Common myeloid progenitor, CD34-positive (primary cell): ENCODE data around the gene PRRG3.

Experiments
- CTCF ChIA-PET: fragments of 350-600 bp; sonication (Branson Sonifier 250); formaldehyde crosslinking; loops from one replicate; lab custom pipeline; 2021; ENCODE audit warnings: antibody characterized with exemption; lab: Charles Lee
- POLR2A ChIA-PET: fragments of 350-600 bp; sonication (Branson Sonifier 250); formaldehyde crosslinking; loops from one replicate; lab custom pipeline; 2021; ENCODE audit warnings: antibody characterized with exemption; lab: Charles Lee
- DNase-seq, 3 donors: peaks; one replicate each; pipeline versions ENCODE4 v3.0.0 to v3.0.0-alpha.2; 2013
- H3K27ac ChIP-seq, 2 experiments: 1 replicate in 1 of 2; 2 replicates in 1 of 2; pipeline ENCODE4 v1.7.0; 2013; ENCODE audit warnings: inconsistent platforms in 2 of 2, low read length in 2 of 2, mild to moderate bottlenecking in 2 of 2, low read depth in 1 of 2, moderate library complexity in 1 of 2; ENCODE audit not compliant: severe bottlenecking in 2 of 2, insufficient read depth in 1 of 2, poor library complexity in 1 of 2
- H3K27me3 ChIP-seq, 5 experiments: replicated peaks in 2 of 5; 1 replicate in 3 of 5; 2 replicates in 2 of 5; pipeline versions ENCODE4 v1.6.1 to v1.7.0; 2013; ENCODE audit warnings: low read length in 4 of 5, mild to moderate bottlenecking in 2 of 5, moderate library complexity in 2 of 5, inconsistent platforms in 1 of 5; ENCODE audit not compliant: insufficient read depth in 5 of 5, control insufficient read depth in 4 of 5
- H3K36me3 ChIP-seq, 4 experiments: 1 replicate in 2 of 4; 2 replicates in 2 of 4; pipeline versions ENCODE4 v1.6.1 to v1.7.0; 2013; ENCODE audit warnings: low read length in 3 of 4, control low read depth in 1 of 4, mild to moderate bottlenecking in 1 of 4; ENCODE audit not compliant: control insufficient read depth in 4 of 4, insufficient read depth in 4 of 4
- H3K4me1 ChIP-seq, 4 experiments: 1 replicate in 3 of 4; 2 replicates in 1 of 4; pipeline versions ENCODE4 v1.6.1 to v1.7.1; 2013; ENCODE audit warnings: low read length in 3 of 4, mild to moderate bottlenecking in 3 of 4, control low read depth in 1 of 4, inconsistent platforms in 1 of 4, moderate library complexity in 1 of 4; ENCODE audit not compliant: control insufficient read depth in 4 of 4, insufficient read depth in 4 of 4; ENCODE audit errors: control extremely low read depth in 1 of 4
- H3K4me3 ChIP-seq, 7 experiments: 1 replicate in 4 of 7; 2 replicates in 3 of 7; pipeline versions ENCODE4 v1.5.1 to v1.7.0; 2013; ENCODE audit warnings: mild to moderate bottlenecking in 7 of 7, low read length in 6 of 7, moderate library complexity in 6 of 7, inconsistent platforms in 2 of 7, low read depth in 2 of 7, control low read depth in 1 of 7; ENCODE audit not compliant: insufficient read depth in 4 of 7, control insufficient read depth in 1 of 7; ENCODE audit errors: extremely low read depth in 1 of 7
- H3K9me3 ChIP-seq, 5 experiments: 1 replicate in 4 of 5; 2 replicates in 1 of 5; pipeline versions ENCODE4 v1.6.1 to v1.7.1; 2013; ENCODE audit warnings: low read length in 4 of 5, mild to moderate bottlenecking in 2 of 5, inconsistent platforms in 1 of 5, low read depth in 1 of 5, moderate library complexity in 1 of 5; ENCODE audit not compliant: control insufficient read depth in 4 of 5, insufficient read depth in 2 of 5; ENCODE audit errors: control extremely low read depth in 1 of 5
- WGBS: methylation state at CpG from one replicate; pipeline ENCODE4 v1.1.5; 2013; ENCODE audit not compliant: insufficient coverage; 5-methylcytosine and 5-hydroxymethylcytosine counted together

Gene PRRG3

GRCh38 chrX:151727346-151727745 is 32.1 kb downstream of the PRRG3 start:
- no peak for DNase-seq
- WGBS = 81% methylated on average over 4 of the region's 4 CpGs
- ChIA-PET CTCF (no interaction called here), POLR2A (no interaction called here)
- Histone ChIP-seq H3K4me1 (no peaks in the 10 kb centered on the region), H3K36me3 (no peaks in the 10 kb centered on the region), H3K27ac (no peak overlapping the region), H3K27me3 (peaks cover 0 to 21% (median 0%) of the 10 kb centered on the region in 5 experiments), H3K9me3 (no peaks in the 10 kb centered on the region), H3K4me3 (no peak overlapping the region)

GRCh38 chrX:151729056-151729725 is 33.9 kb downstream of the PRRG3 start:
- no peak overlapping the region for H3K4me3 ChIP-seq
- no peak for DNase-seq
- POLR2A ChIA-PET = no interaction called here
- CTCF ChIA-PET = no interaction called here
- WGBS = 77% methylated on average over 3 of the region's 4 CpGs
- H3K36me3 ChIP-seq = no peaks in the 10 kb centered on the region
- H3K4me1 ChIP-seq = no peaks in the 10 kb centered on the region
- H3K27ac ChIP-seq = no peak overlapping the region
- H3K9me3 ChIP-seq = no peaks in the 10 kb centered on the region
- peaks cover 0 to 30% (median 0%) of the 10 kb centered on the region in 5 experiments for H3K27me3 ChIP-seq

GRCh38 chrX:151734446-151734845 is 39.2 kb downstream of the PRRG3 start, which contains the start of gene CNGA2:
Gene CNGA2, plus strand, starts transcription at chrX:151734746. Its CDS starts 3,738 bp downstream, at chrX:151738484.
- POLR2A ChIA-PET = no interaction called here
- 71% methylated on average over 4 of the region's 4 CpGs for WGBS
- no peaks in the 10 kb centered on the region for H3K36me3 ChIP-seq
- DNase-seq = no peak
- no peaks in the 10 kb centered on the region for H3K9me3 ChIP-seq
- CTCF ChIA-PET = interaction anchor here (1.5 kb wide), 1 partner anchor 16 kb away, joined by 4 read pairs; no protein-coding TSS in a partner anchor
- peaks cover 0 to 30% (median 0%) of the 10 kb centered on the region in 5 experiments for H3K27me3 ChIP-seq
- no peaks in the 10 kb centered on the region for H3K4me1 ChIP-seq
- H3K4me3 ChIP-seq = no peak within 1 kb of the TSS
- no peak within 1 kb of the TSS for H3K27ac ChIP-seq

GRCh38 chrX:151735219-151735618 is 40.0 kb downstream of the PRRG3 start:
- Histone ChIP-seq H3K27me3 (peaks cover 0 to 24% (median 0%) of the 10 kb centered on the region in 5 experiments), H3K4me1 (no peaks in the 10 kb centered on the region), H3K27ac (no peak overlapping the region), H3K4me3 (no peak overlapping the region), H3K36me3 (no peaks in the 10 kb centered on the region), H3K9me3 (no peaks in the 10 kb centered on the region)
- CTCF ChIA-PET = no interaction called here
- whole genome bisulfite sequencing = 100% methylated on average over 1 of the region's 2 CpGs
- no peak for DNase-seq
- POLR2A ChIA-PET = no interaction called here

GRCh38 chrX:151736685-151737084 is 41.4 kb downstream of the PRRG3 start:
- Histone ChIP-seq H3K9me3 (no peaks in the 10 kb centered on the region), H3K4me3 (no peak overlapping the region), H3K27ac (no peak overlapping the region), H3K36me3 (no peaks in the 10 kb centered on the region), H3K27me3 (peaks cover 0 to 24% (median 0%) of the 10 kb centered on the region in 5 experiments), H3K4me1 (no peaks in the 10 kb centered on the region)
- 87% methylated on average over 6 of the region's 6 CpGs for WGBS
- POLR2A ChIA-PET = no interaction called here
- DNase-seq = no peak
- CTCF ChIA-PET = interaction anchor here (1.4 kb wide), 1 partner anchor 11 kb away, joined by 3 read pairs; no protein-coding TSS in a partner anchor

GRCh38 chrX:151737494-151737893 is 42.2 kb downstream of the PRRG3 start:
- peaks cover 0 to 16% (median 0%) of the 10 kb centered on the region in 5 experiments for H3K27me3 ChIP-seq
- DNase-seq = no peak
- ChIA-PET CTCF (interaction anchor here (1.4 kb wide), 1 partner anchor 12 kb away, joined by 3 read pairs; no protein-coding TSS in a partner anchor), POLR2A (no interaction called here)
- H3K9me3 ChIP-seq = no peaks in the 10 kb centered on the region
- no peaks in the 10 kb centered on the region for H3K4me1 ChIP-seq
- H3K4me3 ChIP-seq = no peak overlapping the region
- no peaks in the 10 kb centered on the region for H3K36me3 ChIP-seq
- 88% methylated on average over 3 of the region's 5 CpGs for WGBS
- H3K27ac ChIP-seq = no peak overlapping the region

GRCh38 chrX:151738751-151739150 is 43.5 kb downstream of the PRRG3 start:
- H3K4me3 ChIP-seq = no peak overlapping the region
- H3K9me3 ChIP-seq = no peaks in the 10 kb centered on the region
- H3K36me3 ChIP-seq = no peaks in the 10 kb centered on the region
- peaks cover 0 to 9% (median 0%) of the 10 kb centered on the region in 5 experiments for H3K27me3 ChIP-seq
- 84% methylated on average over 7 of the region's 7 CpGs for WGBS
- no peak for DNase-seq
- H3K4me1 ChIP-seq = no peaks in the 10 kb centered on the region
- POLR2A ChIA-PET = no interaction called here
- CTCF ChIA-PET = no interaction called here
- H3K27ac ChIP-seq = no peak overlapping the region
